Neural cell (in vitro differentiated cells): ENCODE results near the gene RNASE7. TPM values are rescaled to one million over a fixed set of nuclear protein-coding genes. Genes with fewer than 3 reads are reported as not detected.

ENCODE experiments used
- H2AFZ ChIP-seq: fragments of 200-600, 300-800 bp; sonication (generic), shearing (Covaris generic); 2 replicates; pipeline ENCODE4 v1.6.0; 2014; ENCODE audit warnings: low read depth, mild to moderate bottlenecking, antibody characterized with exemption, low read length, moderate library complexity
- H3F3A ChIP-seq: fragments of 200-600 bp; shearing (Covaris generic); 2 replicates; pipeline ENCODE4 v1.6.1; 2016; ENCODE audit warnings: mild to moderate bottlenecking, moderate library complexity, mixed read lengths, antibody characterized with exemption, low read length; ENCODE audit not compliant: insufficient read depth, poor library complexity, severe bottlenecking
- H3K27ac ChIP-seq: fragments of 200-600, 300-800 bp; sonication (generic), shearing (Covaris generic); 2 replicates; pipeline ENCODE4 v1.5.1; 2014; ENCODE audit warnings: mild to moderate bottlenecking, low read length, moderate library complexity
- H3K27me3 ChIP-seq: fragments of 300-800, 200-600 bp; sonication (generic), shearing (Covaris generic); 2 replicates; pipeline ENCODE4 v1.6.0; 2014; ENCODE audit warnings: mild to moderate bottlenecking, low read depth, low read length, moderate library complexity; ENCODE audit not compliant: insufficient read depth
- H3K36me3 ChIP-seq: fragments of 300-800, 200-600 bp; sonication (generic), shearing (Covaris generic); 2 replicates; pipeline ENCODE4 v1.5.1; 2014; ENCODE audit warnings: mild to moderate bottlenecking, antibody characterized with exemption, low read length, moderate library complexity; ENCODE audit not compliant: insufficient read depth
- H3K4me2 ChIP-seq: fragments of 300-800, 200-600 bp; sonication (generic), shearing (Covaris generic); 2 replicates; pipeline ENCODE4 v1.6.0; 2014; ENCODE audit warnings: mild to moderate bottlenecking, low read length
- H3K4me3 ChIP-seq: fragments of 300-800, 200-600 bp; sonication (generic), shearing (Covaris generic); 2 replicates; pipeline ENCODE4 v1.5.1; 2014; ENCODE audit warnings: mild to moderate bottlenecking, low read length, moderate library complexity
- H3K79me2 ChIP-seq: fragments of 200-600 bp; shearing (Covaris generic); replicated peaks from 2 replicates; pipeline ENCODE4 v1.6.0; 2014; ENCODE audit warnings: mild to moderate bottlenecking, low read length, moderate library complexity; ENCODE audit not compliant: insufficient read depth
- H3K9ac ChIP-seq: fragments of 300-800, 200-600 bp; sonication (generic), shearing (Covaris generic); 2 replicates; pipeline ENCODE4 v1.6.1; 2016; ENCODE audit warnings: mild to moderate bottlenecking, low read length, mixed read lengths
- H3K9me2 ChIP-seq: fragments of 200-600 bp; shearing (Covaris generic); 2 replicates; pipeline ENCODE4 v1.6.1; 2016; ENCODE audit warnings: mild to moderate bottlenecking, low read length, mixed read lengths; ENCODE audit not compliant: insufficient read depth
- H3K9me3 ChIP-seq: fragments of 200-600, 300-800 bp; sonication (generic), shearing (Covaris generic); 2 replicates; pipeline ENCODE4 v1.6.1; 2016; ENCODE audit warnings: mild to moderate bottlenecking, mixed run types, low read length, moderate library complexity, mixed read lengths
- H4K20me1 ChIP-seq: fragments of 200-600 bp; shearing (Covaris generic); 2 replicates; pipeline ENCODE4 v1.6.1; 2016; ENCODE audit warnings: mild to moderate bottlenecking, mixed run types; ENCODE audit not compliant: insufficient read depth
- CTCF ChIP-seq: fragments of 450-650 bp; IDR thresholded peaks from 2 replicates; pipeline ENCODE4 v1.5.1; 2014; ENCODE audit warnings: antibody characterized with exemption, mild to moderate bottlenecking, moderate library complexity; ENCODE audit not compliant: poor library complexity, severe bottlenecking
- EP300 ChIP-seq: fragments of 450-650 bp; conservative IDR thresholded peaks from 2 replicates; pipeline ENCODE4 v1.6.1; 2014; ENCODE audit warnings: antibody characterized with exemption, mild to moderate bottlenecking, moderate library complexity; ENCODE audit not compliant: poor library complexity, severe bottlenecking
- EZH2 ChIP-seq: fragments of 200-600, 300-800 bp; shearing (Covaris generic), sonication (generic); IDR thresholded peaks from 2 replicates; pipeline ENCODE4 v1.6.1; 2014; ENCODE audit warnings: antibody characterized with exemption, low read length, borderline replicate concordance, mild to moderate bottlenecking; ENCODE audit not compliant: insufficient read depth, poor library complexity, severe bottlenecking
- MXI1 ChIP-seq: fragments of 450-650 bp; conservative IDR thresholded peaks from 2 replicates; pipeline ENCODE4 v1.6.1; 2014; ENCODE audit warnings: antibody characterized with exemption, mild to moderate bottlenecking; ENCODE audit not compliant: poor library complexity, severe bottlenecking
- POLR2AphosphoS5 ChIP-seq: IDR thresholded peaks from 2 replicates; pipeline ENCODE4 v1.6.1; 2012
- RAD21 ChIP-seq: fragments of 450-650 bp; conservative IDR thresholded peaks from 2 replicates; pipeline ENCODE4 v1.6.1; 2014; ENCODE audit warnings: antibody characterized with exemption, mild to moderate bottlenecking, moderate library complexity
- REST ChIP-seq: IDR thresholded peaks from 2 replicates; pipeline ENCODE4 v1.6.1; 2012; ENCODE audit warnings: borderline replicate concordance
- SMC3 ChIP-seq: fragments of 450-650 bp; conservative IDR thresholded peaks from 2 replicates; pipeline ENCODE4 v1.6.1; 2014; ENCODE audit warnings: antibody characterized with exemption, mild to moderate bottlenecking, moderate library complexity; ENCODE audit not compliant: poor library complexity
- TAF1 ChIP-seq: IDR thresholded peaks from 2 replicates; pipeline ENCODE4 v1.6.1; 2012; ENCODE audit warnings: low read depth
- polyA plus RNA-seq: library from polyadenylated mRNA; depleted of rRNA; stranded (reverse); fragments of >200 nt; gene quantifications from 2 replicates; pipeline ENCODE4 v1.2.3, GENCODE V29; 2014

Gene RNASE7
- polyA plus RNA-seq, 1 donor from 2014 or later: not detected

GRCh38 chr14:21077672-21078071 lies 35.5 kb downstream of the RNASE7 start:
- Histone ChIP-seq H3K4me3 (no peak overlapping the region), H3K27ac (no peak overlapping the region), H3K4me2 (no peak overlapping the region), H3K27me3 (no peaks in the 10 kb centered on the region), H4K20me1 (no peaks in the 10 kb centered on the region), H2AFZ (no peak overlapping the region), H3K79me2 (no peaks in the 10 kb centered on the region), H3K9me3 (no peaks in the 10 kb centered on the region), H3K9me2 (no peaks in the 10 kb centered on the region), H3K9ac (no peak overlapping the region), H3K36me3 (peaks cover 5% of the 10 kb centered on the region), H3F3A (no peaks in the 10 kb centered on the region)
- TF ChIP-seq MXI1: no peak
- TF ChIP-seq EZH2: no peak
- TF ChIP-seq SMC3: no peak
- no peak for TF ChIP-seq REST
- no peak for TF ChIP-seq CTCF
- TF ChIP-seq EP300: no peak
- no peak for TF ChIP-seq RAD21
- no peak for TF ChIP-seq TAF1
- no peak for TF ChIP-seq POLR2AphosphoS5

DNA sequence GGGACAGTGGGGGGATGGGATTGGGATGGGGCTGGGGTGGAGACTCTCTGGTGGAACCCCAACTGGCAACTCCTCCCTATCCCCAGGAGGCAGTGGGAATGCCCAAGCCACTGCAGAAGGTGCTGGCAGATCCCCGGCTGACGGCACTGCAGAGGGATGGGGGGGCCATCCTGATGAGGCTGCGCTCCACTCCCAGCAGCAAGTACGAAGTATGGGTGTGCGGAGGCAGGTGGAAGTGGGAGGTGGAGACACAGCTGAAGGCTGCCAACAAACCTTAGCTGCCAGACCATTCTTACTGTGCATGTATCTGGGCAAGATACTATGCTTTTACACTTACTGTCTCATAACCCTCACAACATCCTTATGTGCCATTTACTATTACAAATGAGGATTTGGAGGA lies 36.1 kb downstream of the RNASE7 start:
- no peaks in the 10 kb centered on the region for H3K79me2 ChIP-seq
- no peak overlapping the region for H3K27ac ChIP-seq
- no peak overlapping the region for H2AFZ ChIP-seq
- H3K4me3 ChIP-seq: no peak overlapping the region
- no peak overlapping the region for H3K4me2 ChIP-seq
- H3K9me2 ChIP-seq: no peaks in the 10 kb centered on the region
- no peaks in the 10 kb centered on the region for H3K9me3 ChIP-seq
- no peak overlapping the region for H3K9ac ChIP-seq
- H3K27me3 ChIP-seq: no peaks in the 10 kb centered on the region
- H3F3A ChIP-seq: no peaks in the 10 kb centered on the region
- no peaks in the 10 kb centered on the region for H4K20me1 ChIP-seq
- H3K36me3 ChIP-seq: peaks cover 5% of the 10 kb centered on the region
- TF ChIP-seq MXI1 (no peak), CTCF (no peak), SMC3 (no peak), REST (no peak), TAF1 (no peak), EP300 (no peak), RAD21 (no peak), EZH2 (no peak), POLR2AphosphoS5 (no peak)
